Stimulated activated CD4-positive, alpha-beta T cell treated with anti-CD3 and anti-CD28 coated beads, Interleukin-15, amount 100 ng/mL, for 1 hour (primary cell): ENCODE measurements around the gene CIB4.

Experiments used
- DNase-seq, 2 donors: peaks; one replicate each; pipeline ENCODE4 v3.0.0-alpha.2; 2020; ENCODE audit warnings: low read depth in 1 of 2, low spot score in 1 of 2

CIB4 gene

DNA sequence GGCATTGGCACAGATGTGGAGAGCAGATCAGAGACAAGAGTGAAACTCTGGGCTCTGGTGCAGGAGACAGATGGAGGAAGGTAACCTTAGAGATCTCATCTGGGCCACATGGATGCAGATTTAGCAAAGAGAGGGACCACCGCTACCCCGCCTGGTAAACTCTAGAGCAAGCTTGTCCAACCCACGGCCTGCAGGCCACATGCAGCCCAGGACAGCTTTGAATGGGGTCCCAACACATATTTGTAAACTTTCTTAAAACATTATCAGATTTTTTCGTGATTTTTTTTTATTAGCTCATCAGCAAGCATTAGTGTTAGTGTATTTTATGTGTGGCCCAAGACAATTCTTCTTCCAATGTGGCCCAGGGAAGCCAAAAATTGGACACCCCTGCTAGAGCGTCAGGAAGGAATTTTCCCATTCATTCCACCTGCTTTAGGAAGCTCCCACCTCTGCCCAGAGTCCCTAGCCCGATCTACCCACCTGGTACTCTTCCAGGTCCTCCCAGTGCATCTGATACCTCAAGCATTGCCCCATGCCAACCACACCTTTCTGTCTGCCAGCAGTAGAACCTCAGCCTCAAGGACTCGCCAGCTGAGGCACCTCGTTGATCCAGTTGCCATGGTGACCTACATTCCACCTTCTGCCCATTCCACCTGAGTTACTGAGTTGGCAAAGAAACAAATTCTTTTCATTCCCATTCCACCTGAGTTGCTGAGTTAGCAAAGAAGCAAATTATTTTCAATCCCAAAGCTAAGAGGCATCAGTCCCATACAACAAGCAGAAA is at the start of gene CIB4:
TSS of gene CIB4 (minus strand) at position 586 of the 784 bp plus-strand sequence. CDS start at position 534, 52 bp downstream.
- DNase-seq, result no peak

DNA sequence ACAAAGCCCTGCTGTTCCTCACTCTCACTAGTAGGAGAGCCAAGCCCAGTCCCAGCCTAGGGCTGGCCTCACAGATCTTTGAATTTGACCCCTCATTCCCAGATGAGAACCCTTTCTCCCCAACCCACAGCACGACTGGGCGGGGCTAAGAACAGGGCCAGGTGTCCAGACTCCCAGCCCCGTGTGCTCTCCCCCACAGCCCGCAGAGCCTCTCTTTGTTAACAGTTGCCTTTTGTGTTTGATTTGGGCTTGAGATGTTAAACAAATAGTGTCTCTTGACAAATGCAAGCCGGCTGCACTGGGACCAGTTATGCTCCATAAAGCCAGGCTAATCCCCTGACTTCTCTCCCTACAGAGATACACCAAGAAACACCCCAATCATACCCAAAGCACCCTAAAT is 46.6 kb upstream of the CIB4 start:
- no peak for DNase-seq

DNA sequence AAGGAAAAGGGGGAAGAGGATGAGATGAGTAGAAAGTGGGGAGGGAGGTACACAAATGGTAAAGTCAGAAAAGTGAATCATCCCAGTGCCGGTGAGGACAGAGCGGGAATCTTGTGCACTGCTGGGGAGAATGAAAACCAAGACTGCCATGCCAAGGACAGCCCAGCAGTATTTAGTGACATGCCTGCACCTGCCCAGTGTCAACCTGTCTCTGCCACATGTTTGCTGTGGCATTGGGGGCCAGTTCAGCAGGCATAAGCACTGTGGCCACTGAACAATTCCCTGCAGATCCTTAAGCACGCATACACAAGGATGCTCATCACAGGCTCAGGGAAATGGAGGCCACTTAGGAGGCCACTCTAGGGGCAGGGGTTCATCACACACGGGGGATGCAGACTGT is 46.2 kb upstream of the CIB4 start:
- DNase-seq, result no peak

DNA sequence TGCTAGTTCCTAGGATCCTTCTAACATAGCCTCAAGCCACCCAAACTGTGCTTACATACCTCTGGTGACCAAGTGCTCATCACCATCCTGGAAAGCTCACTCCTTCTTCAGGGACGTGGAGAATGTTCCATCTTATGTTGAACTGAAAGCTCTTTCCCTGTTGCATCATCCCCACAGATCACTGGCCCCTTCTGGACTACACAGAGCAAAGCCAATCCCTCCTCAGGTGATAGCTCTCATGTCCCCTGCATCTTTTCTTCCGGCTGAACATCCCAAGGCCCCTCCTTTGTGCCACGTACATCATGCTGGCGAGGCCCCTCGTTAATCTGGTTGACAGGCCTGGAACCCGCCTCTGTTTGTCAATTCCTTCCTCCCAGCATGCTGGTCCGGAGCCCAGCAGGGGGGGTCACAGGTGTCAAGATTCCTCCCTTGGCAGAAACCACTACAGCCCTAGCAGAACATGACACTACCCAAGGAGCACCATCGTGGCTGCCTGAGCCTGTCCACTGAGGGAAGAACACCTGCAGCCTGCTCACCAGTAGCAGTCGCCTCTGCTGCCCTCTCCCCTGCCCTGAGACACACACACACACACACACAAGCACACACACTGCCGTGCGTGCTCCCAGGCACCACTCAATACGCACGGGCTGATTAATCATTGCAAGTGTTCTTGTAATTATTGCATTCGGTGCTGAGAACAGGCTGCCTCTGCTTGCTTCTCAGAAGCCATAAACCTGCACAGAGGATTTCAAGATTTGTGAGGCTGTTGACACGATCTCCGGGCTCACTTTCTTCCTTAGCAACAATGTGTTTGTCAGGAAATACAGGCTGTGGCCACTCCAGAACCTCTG is 45.0 kb upstream of the CIB4 start:
- no peak for DNase-seq

DNA sequence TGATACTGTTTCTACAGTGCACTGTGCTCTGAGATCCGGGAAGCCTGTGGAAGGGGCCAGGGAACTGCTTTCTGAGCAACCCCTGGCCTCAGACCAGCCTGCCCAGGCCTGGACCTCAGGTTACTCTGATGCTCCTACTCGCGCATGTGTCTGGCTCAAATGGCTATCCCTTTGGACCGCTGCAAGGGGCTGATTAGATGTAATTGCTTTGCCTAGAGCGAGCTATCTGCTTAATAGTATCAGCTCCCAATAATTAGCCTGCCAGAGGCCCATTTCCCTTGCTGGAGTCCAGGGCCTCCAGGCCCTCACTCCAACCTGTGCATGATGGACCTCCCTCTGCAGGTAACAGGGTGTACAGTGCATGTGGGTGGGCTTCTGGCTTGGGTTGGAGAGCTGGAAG is 44.2 kb upstream of the CIB4 start:
- no peak for DNase-seq

DNA sequence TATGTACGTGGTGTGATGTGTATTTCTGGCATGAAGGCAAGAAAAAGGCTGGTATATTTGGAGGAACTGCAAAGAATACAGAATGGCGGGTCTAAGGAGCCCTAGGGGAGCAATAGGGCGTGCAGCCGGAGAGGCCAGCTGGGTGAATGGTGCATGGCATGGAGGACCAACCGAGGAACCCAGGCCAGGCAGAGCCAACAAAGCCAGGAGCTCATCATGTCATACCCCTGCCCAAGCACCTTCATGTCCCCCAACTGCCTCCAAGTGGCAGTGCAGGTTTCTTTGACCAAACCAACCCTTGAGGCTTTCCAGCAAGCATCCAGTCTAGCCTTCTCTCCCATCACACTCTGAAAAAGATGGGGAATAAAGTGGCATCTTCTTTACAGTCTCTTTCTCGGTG is 42.4 kb upstream of the CIB4 start:
- DNase-seq, result no peak

DNA sequence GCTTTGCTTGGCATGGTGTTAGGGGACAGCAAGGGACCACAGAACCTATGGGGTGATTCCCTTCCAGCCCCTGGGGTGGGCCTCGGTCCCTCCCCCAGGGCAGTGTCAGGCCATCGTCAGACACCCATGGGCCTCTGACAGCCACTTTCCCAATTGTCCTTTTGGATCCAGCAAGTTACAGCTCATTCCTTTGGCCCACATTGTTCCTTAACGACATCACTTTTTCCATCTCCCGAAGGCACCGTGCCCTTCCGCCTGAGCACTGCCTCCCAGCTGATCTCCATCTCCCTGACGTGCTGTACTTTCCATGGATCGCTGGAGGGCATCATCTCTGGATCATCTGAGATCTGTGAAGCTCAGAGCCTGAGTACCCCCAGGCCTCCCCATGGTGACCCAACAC is 41.0 kb upstream of the CIB4 start:
- no peak for DNase-seq

DNA sequence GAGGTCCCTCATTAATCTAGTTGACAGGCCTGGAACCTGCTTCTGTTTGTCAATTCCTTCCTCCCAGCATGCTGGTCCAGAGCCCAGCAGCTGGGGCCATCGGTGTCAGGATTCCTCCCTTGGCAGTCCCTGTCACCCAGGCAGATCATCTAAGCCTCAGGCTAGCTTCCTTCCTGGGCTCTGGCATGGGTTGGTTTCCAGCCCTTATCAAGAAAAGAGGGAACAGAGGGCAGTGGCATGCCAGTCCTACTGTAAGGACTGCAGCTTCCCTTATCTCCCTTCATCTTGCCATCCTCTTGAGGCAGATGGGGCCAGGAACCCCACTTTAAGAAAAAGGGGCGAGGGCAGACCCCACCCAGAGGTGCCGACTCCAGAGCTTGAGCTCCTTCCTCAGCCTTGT is 40.5 kb upstream of the CIB4 start:
- DNase-seq, result no peak

DNA sequence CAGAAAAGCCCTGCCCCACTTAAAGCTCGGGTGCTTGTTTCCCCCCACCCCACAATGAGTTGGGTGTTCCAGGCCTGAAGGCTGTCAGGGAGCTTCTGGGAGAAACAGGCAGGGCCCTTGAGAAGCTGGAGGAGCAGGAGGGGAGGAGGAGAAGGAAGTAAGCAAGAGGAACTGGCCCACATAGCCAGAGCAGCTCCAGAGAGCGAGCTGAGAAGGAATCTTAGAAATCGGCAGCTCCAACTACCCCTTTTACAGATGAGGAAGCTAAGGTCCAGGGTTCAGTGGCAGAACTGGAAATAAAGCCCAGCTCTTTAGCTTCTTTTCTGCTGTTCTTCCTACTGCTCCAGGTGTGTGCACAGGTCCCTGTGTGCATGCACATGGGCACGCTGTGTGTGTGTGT is 38.7 kb upstream of the CIB4 start:
- no peak for DNase-seq

DNA sequence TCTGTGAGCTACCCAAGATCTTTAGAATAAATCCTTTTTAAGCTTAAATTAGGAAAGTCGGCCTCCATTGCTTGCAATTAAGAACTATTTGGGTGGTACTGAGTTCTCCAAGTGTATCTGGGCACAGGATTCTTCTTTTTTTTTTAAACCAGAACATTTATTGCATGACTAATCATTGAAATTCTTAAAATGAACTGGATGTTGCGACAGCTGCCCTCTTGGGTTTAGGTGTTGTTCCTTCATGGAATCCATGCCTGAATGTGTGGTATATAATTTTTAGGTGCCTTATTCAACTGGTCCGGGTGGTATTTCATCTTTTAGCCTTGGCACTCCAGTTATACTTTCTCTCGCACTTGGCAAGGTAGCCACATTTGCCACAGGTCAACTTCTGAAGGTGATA is 36.9 kb upstream of the CIB4 start:
- DNase-seq, result no peak

DNA sequence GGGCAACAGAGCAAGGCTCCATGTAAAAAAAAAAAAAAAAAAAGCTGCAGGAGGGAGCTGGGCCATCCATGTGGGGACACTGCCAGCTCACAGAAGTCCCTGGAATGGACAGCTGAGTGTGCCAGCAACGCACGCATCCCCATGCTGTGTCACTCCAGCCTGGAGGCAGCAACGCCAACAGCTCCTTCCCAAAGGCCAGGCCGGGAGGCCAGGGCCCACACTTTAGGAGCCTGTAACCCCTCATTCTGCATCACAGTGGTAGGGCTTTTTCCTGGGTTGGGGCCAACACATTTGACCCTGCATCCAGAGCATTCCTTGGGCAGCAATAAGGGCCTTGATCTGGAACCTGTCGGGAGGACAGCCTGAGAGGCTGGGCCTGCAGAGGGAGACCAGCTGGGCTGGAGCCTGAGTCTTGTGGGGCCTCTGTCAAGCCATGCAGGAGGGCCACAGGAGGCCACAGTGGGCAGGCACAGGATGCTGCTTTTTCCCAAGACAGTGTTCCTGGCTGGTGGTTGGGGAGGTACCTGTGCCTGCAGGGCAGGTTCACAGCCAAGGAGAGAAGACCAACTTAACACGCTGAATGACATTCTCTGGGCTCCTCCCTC is 34.6 kb upstream of the CIB4 start:
- no peak for DNase-seq

DNA sequence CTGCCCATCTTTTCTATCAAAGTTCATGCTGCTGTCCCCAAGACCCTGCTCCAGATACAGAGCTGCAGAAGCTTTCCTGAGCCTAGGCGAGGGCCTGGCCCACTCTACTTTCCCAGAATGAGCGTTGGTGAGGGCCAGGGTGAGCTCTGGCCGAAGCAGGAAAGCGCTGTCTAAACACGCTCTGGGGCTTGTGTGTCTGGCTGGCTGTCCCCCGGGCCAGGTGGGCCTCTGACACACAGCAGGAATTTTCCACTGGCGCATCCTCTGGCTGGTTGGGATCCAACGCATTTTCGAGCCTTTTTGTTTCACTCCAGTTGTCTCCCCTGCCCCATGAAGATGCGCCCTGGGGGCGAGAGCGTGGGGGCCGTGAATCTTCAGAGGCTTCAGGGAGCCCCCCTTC is 33.6 kb upstream of the CIB4 start:
- DNase-seq, result no peak

DNA sequence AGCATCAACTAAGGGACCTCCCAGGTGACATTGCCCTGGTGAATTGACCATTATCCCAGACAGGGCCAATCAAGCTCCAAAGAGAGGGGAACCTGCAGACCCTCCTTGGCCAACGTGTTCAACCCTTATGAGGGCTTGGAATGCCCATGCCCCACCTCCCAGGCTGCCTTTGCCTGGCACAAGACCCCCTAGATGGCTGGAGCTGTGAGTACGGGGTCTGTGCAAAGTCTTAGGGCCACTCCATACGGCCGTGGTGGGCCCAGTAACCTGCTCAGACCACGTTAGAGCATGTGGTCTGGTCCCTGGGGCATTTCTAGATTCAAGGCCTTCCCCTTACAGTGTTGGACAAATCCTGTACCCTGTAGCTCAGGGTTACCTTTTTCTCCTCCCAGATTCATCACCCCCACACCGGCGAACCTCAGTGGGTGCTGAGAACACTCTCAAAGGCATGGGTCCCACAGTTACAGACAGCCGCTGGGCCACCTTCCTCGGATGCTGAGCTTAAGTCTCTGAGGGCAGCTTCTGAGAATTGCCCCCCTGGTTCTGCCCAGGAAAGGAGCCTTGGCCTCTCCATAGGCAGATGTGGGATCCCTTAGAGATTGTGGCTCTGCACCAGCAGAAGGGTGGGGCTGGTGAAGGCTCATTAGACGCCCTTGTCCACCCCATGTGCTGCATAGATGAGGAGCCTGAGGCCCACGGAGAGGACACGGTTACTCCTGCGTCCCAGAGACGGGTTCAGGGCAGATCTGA is 33.0 kb upstream of the CIB4 start:
- DNase-seq, result no peak

DNA sequence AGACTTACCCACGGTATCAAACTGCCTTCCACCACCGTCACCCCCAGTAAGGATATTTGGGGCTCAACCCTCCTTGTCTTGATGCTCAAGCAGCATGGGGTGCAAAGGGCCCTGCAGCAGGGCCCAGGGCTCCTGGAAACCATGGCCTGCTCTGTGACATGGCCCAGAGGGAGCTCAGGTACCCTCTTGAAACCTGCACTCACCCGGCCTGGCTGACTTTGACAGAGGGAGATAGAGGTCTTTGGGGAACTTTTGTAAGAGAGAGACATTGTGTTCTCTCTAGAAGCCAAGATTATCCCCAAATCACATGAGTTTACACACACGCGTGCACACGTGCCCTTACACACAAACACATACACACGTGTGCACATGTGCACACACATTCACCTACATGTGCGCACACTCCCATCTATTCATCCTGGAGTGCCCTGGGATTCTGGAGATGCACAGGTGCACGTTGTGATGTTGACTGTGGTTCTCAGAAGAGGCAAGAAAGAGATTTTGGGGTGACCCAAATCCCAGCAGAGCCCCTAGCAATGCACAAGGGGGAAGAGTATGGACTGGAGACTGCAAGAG is 31.7 kb upstream of the CIB4 start:
- DNase-seq, result no peak

DNA sequence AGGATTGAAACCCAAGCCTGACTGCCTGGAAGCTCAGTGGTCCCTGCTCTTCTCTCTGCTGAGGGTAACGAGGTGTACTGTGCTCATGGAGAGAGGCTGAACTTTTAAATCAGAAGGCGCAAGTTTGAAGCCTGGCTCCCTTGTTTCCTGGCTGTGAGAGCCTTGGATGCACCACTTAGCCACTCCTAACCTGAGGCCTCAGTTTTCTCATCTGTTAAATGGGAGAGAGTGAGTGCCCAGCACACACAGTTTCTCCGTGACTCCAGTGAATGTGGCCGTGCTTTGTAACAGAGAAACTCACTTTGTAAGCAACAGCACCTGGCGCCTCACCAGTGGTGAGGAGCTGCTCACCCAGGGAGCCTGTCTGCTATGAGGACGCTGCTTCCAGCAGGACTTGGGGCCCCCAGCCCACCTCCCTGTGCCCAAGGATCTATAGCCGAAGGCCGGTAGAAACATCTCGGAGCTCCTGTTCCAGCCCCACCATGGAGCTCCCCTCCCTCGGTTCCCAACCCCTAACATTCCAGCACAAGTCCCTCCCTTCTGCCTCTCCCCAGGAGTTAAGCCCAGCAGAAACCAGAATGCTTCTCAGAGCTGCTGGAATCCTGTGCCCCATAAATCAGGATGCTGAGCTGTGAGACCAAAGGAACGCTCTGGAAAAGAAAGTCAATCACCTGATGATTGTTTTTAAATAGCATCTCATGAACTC is 31.1 kb upstream of the CIB4 start:
- no peak for DNase-seq

DNA sequence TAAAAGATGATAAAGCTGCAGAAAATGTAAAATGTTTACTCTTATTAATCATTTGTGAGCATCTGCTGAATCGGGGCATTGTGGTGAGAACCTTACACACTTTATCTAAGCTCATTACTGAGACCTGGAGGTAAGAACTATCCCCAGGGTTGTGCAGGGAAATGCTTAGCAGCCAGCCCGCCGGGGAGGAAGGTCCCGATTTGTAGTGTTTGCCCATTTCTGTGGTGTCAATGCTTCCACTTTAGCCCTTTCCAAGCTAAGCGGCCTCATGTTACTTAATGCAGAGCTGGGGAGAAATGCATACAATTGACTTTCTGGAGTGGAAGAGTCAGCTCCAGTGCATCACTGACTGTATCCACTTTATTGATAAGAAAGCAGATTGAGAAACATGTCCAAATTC is 30.5 kb upstream of the CIB4 start:
- no peak for DNase-seq

DNA sequence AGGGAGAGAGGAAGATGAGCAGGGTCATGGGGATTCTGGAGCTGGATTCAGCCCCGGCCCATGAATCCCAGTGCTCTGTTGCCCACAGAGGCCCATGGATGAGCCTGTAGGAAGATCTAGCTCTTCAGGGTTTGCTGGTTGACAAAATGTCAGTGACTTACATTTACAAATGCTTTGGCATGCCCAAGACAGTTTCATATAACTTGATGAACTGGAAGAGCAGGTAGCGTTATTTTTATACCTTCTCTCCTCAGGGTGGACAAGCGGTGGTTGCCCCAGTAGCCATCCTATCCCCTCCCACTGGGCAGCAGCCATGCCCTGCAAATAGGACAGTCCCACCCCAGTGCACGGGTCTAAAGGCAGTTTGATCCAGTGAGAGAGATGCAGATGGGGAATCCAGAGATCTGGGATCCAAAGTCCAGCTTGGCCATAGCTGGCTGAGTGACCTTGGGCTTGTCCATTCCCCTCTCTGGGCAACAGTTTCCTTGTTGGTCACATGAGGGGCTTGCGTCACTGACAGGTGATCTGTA is 29.8 kb upstream of the CIB4 start:
- DNase-seq, result no peak

DNA sequence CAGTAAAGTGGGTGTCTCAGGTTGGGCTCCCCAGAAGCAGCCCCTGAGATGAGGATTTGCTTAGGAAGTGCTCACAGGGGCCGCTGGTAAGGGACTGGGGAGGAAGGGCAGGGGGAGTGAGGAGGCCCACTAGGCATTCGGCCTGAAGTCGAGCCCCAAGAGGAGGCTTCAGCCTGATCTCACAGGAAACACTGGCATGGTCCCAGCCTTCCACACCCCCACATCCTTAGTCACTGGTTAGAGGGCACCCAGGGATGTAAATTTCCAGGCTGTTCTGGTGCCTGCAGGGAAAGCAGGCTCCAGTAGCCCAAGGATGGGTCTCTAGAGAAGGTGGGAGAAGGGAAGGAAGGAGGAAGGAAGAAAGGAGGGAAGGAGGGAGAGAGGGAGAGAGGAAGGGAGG is 29.0 kb upstream of the CIB4 start:
- no peak for DNase-seq

DNA sequence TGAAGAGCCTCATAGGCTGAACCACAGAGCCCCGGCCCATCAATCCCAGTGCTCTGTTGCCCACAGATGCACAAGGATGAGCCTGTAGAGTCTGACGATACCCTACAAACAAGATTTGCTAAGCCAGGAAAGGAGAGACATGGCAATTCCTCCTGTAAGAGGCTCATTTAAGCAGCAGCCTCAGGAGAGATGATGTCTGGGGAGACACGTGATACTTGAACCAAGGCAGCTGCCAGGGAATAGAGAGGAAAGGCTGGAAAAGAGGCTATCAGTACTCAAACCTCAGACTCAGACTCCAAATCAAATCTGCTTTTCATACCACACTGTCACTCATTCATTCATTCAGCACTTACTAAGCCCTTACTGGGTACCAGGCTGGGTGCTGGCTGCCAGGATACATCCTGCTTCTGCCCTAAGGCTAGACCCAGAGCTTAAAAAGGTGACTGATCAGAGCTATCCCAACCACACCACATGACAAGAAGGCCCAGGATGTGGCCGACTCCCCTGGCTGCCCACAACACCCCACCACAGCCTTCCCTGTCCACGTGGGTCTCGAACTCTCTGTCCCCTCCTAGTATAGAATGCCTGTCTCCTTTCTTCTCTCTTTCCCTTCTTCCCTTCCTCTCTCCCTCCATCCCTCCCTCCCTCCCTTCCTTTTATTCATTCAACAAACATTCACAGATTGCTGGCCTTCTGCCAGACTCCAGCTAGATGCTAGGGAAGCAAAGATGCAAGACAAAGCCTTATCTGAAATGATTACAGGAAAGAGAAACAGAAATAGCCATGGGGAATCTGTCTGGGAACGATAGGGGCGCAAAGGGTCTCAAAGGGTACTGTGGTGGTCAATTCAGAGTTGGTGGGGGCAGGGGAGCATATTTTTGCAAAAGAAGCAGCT is 27.9 kb upstream of the CIB4 start:
- no peak for DNase-seq
